Measurements from ENCODE around the gene RALGAPA2. TPM values are rescaled to one million over a fixed set of nuclear protein-coding genes. Genes with fewer than 3 reads are reported as not detected.
A peak's percentile ranks its signal among the peaks of the same experiment; 100 is the strongest.

The RALGAPA2 gene
- total RNA-seq, 1 donor from 2014 or later: 24.8 TPM

DNA sequence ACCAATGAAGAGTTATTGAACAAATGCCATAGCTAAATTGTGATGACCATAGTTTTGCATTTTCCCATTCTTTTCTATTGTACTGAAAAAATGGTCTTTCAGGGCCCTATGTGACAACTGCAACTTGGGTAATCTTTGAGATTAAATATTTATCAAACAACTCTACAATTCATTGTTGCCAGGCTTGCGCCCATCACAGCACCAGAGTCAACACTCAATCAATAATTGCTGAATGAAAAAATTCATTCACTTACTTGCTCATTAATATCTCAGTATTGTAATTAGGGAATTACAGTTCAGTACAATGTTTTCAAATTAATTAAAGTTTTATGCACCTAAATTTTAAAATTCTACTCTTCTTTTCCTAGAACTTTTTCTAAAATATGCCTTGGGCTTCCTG lies 7.7 kb upstream of the RALGAPA2 start:
- TF ChIP-seq, protein P1, sequence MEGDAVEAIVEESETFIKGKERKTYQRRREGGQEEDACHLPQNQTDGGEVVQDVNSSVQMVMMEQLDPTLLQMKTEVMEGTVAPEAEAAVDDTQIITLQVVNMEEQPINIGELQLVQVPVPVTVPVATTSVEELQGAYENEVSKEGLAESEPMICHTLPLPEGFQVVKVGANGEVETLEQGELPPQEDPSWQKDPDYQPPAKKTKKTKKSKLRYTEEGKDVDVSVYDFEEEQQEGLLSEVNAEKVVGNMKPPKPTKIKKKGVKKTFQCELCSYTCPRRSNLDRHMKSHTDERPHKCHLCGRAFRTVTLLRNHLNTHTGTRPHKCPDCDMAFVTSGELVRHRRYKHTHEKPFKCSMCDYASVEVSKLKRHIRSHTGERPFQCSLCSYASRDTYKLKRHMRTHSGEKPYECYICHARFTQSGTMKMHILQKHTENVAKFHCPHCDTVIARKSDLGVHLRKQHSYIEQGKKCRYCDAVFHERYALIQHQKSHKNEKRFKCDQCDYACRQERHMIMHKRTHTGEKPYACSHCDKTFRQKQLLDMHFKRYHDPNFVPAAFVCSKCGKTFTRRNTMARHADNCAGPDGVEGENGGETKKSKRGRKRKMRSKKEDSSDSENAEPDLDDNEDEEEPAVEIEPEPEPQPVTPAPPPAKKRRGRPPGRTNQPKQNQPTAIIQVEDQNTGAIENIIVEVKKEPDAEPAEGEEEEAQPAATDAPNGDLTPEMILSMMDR (IDR thresholded peaks at IDR 0.05; ENCODE audit: insufficient read depth, low read length, poor library complexity, severe bottlenecking): no peak
- no peak for DNase-seq (ENCODE audit: low read depth)
- Histone ChIP-seq H3K4me3 (ENCODE audit: low read depth, low read length) (no peak overlapping the region), H3K27me3 (ENCODE audit: control insufficient read depth, insufficient read depth, low read length) (no peaks in the 10 kb centered on the region), H3K36me3 (ENCODE audit: control insufficient read depth, insufficient read depth, low read length) (no peaks in the 10 kb centered on the region)

DNA sequence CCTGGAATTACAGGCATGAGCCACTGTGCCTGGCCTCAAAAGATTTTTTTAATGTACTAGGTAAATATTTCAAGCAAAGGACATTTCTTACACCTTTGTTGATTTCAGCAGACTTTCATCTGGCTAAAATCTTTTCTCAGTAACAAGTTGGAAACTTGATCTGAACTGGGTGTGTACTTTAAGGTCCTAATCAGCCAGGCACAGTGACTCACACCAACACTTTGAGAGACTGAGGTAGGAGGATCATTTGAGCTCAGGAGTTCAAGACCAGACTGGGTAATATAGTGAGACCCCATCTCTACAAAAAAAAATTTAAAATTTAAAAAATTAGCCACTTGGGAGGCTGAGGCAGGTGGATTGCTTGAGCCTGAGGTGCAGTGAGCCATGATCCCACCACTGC lies 7.0 kb upstream of the RALGAPA2 start:
- no peaks in the 10 kb centered on the region for H3K27me3 ChIP-seq (ENCODE audit: control insufficient read depth, insufficient read depth, low read length)
- TF ChIP-seq, protein P1 (IDR thresholded peaks at IDR 0.05; ENCODE audit: insufficient read depth, low read length, poor library complexity, severe bottlenecking): no peak
- H3K4me3 ChIP-seq (ENCODE audit: low read depth, low read length): no peak overlapping the region
- no peak for DNase-seq (ENCODE audit: low read depth)
- no peaks in the 10 kb centered on the region for H3K36me3 ChIP-seq (ENCODE audit: control insufficient read depth, insufficient read depth, low read length)

DNA sequence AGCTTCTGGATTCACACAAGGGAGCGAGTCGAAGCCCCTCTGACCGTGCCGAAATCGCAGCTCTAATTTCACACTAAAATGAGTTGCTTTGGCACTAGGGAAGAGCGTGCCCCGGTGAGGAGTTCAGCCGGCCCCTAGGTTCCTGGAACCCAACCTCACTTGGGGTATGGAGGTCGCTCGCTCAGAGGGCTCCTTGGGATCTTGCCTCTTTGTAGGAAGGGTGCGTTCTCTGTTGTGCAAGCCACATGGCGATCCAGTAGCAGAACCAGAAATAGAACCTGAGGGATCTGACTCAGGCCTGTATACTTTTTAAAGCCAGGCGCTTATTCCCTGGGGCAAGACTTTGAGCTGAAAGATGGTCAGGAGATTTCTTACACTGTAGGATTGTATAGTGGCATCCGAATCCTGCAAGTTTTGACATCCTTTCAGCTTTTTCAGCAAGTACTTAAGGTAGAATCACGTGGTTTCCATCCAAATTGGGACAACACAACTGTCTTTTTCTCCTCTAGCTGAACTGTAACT lies 861 bp upstream of the RALGAPA2 start:
- H3K4me3 ChIP-seq (ENCODE audit: low read depth, low read length): peak overlapping the region; percentile 90
- no peaks in the 10 kb centered on the region for H3K36me3 ChIP-seq (ENCODE audit: control insufficient read depth, insufficient read depth, low read length)
- TF ChIP-seq, protein P1 (IDR thresholded peaks at IDR 0.05; ENCODE audit: insufficient read depth, low read length, poor library complexity, severe bottlenecking): no peak
- no peaks in the 10 kb centered on the region for H3K27me3 ChIP-seq (ENCODE audit: control insufficient read depth, insufficient read depth, low read length)
- no peak for DNase-seq (ENCODE audit: low read depth)

DNA sequence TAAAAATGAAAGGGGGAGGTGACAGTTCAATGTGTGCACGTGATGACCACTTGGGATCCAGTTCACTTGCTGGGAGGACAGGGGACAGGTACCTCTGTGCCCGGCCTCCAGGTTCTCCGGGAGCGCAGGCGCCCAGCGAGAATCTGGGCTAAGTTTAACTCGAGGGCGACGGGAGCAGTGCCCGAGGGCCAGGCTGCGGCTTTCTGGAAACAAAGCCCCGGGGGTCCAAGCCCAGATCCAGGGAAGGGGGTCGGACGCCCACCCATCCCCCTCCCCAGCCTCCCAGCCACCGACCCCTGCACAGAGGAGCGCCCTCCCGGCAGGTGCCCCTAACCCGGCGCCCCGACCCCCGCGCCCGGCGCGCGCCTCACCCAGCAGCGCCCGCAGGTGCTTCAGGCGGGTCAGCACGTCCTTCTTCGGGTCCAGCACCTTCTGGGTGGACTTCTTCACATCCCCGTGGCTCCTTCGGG lies 405 bp downstream of the RALGAPA2 start:
- H3K36me3 ChIP-seq (ENCODE audit: control insufficient read depth, insufficient read depth, low read length): no peaks in the 10 kb centered on the region
- H3K4me3 ChIP-seq (ENCODE audit: low read depth, low read length): peak overlapping the region; percentile 90
- TF ChIP-seq, protein P1 (IDR thresholded peaks at IDR 0.05; ENCODE audit: insufficient read depth, low read length, poor library complexity, severe bottlenecking): no peak
- no peak for DNase-seq (ENCODE audit: low read depth)
- no peaks in the 10 kb centered on the region for H3K27me3 ChIP-seq (ENCODE audit: control insufficient read depth, insufficient read depth, low read length)

DNA sequence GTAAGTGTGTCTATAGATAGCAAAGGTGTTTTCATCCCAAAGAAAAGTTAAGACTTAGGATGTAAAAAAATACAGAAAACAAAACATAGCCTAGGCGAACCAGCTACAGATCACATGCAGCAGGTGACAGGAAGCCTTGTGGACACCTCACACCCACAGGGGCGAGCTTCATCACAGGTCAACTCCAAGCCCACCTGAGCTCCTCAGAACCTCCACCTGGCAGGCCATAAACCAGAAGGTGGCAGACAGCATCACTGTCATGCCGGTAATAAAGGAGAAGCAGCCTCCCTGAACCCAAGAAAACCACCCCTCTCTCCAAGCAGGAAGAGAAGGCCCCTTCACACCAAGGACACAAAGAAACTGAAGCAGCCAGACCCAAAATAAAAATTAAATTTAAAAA lies 1.0 kb downstream of the RALGAPA2 start:
- TF ChIP-seq, protein P1 (IDR thresholded peaks at IDR 0.05; ENCODE audit: insufficient read depth, low read length, poor library complexity, severe bottlenecking): no peak
- Histone ChIP-seq H3K36me3 (ENCODE audit: control insufficient read depth, insufficient read depth, low read length) (no peaks in the 10 kb centered on the region), H3K27me3 (ENCODE audit: control insufficient read depth, insufficient read depth, low read length) (no peaks in the 10 kb centered on the region), H3K4me3 (ENCODE audit: low read depth, low read length) (peak overlapping the region; percentile 90)
- DNase-seq (ENCODE audit: low read depth): no peak
